ENCODE data around the gene PLAAT3. TPM values are rescaled to one million over a fixed set of nuclear protein-coding genes. Genes with fewer than 3 reads are reported as not detected.
"Not testable (repeated sequence)": the region's sequence is repeated elsewhere in the genome, so short reads cannot be mapped to it uniquely, and the experiment has no call there.

PLAAT3 gene
- total and polyA plus RNA-seq, 11 donors, result 74.9 to 191 (median 126) TPM

DNA sequence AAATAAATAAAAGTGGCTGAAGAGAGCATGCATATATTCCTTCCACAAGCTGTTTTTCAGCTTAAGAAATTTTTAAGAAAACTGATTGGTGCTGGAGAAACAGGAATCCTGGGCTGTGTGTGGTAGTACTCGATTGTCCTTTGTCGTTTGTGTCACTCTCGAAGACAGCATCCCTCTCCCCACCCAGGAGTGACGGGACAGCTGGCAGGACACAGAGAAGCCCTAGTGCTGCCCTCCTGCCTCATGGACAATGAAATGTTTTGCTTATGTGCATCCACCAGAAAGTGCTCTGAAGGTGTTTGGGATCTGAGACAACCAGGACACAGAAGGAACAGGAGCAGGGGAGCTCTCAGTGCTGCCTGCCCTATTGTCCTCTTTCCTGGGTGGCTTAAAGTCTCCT lies 64.8 kb downstream of the PLAAT3 start:
- DNase-seq, result no peak
- intact Hi-C loops (cut with DNase I), result no loop called here
- H3K36me3 ChIP-seq, result peaks cover 0 to 36% (median 3%) of the 10 kb centered on the region in 9 donors
- no peak overlapping the region for H3K27ac ChIP-seq
- 82 to 94% (median 87%) methylated on average over 4 of the region's 4 CpGs for WGBS, 4 donors
- no peak overlapping the region for H3K4me3 ChIP-seq
- no peaks in the 10 kb centered on the region for H3K9me3 ChIP-seq
- peaks cover 0 to 11% (median 0%) of the 10 kb centered on the region in 12 donors for H3K4me1 ChIP-seq
- no peak for TF ChIP-seq POLR2A (IDR thresholded peaks at IDR 0.05)
- TF ChIP-seq, protein P1, sequence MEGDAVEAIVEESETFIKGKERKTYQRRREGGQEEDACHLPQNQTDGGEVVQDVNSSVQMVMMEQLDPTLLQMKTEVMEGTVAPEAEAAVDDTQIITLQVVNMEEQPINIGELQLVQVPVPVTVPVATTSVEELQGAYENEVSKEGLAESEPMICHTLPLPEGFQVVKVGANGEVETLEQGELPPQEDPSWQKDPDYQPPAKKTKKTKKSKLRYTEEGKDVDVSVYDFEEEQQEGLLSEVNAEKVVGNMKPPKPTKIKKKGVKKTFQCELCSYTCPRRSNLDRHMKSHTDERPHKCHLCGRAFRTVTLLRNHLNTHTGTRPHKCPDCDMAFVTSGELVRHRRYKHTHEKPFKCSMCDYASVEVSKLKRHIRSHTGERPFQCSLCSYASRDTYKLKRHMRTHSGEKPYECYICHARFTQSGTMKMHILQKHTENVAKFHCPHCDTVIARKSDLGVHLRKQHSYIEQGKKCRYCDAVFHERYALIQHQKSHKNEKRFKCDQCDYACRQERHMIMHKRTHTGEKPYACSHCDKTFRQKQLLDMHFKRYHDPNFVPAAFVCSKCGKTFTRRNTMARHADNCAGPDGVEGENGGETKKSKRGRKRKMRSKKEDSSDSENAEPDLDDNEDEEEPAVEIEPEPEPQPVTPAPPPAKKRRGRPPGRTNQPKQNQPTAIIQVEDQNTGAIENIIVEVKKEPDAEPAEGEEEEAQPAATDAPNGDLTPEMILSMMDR (IDR thresholded peaks at IDR 0.05), result no peak
- no peaks in the 10 kb centered on the region for H3K27me3 ChIP-seq
- ATAC-seq, result no peak

DNA sequence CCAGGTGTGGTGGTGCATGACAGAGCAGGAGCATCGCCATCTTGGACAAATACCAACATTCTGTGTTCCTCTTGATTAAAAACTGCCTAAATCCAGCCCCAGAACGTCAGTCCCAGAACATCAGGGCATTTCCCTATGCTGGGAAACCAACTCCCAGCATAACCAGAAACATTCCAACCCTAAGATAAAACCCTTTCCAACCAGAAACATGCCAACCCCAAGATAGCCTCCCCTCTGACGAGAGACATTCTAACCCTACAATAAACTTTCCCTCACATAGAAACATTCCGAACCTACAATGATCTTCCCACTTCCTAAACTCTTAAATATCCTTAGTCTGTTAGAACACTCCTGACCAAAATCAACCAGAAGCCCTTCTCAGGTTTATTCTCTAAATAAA lies 66.1 kb downstream of the PLAAT3 start:
- peak; percentile 49 to 77 (median 64) for ATAC-seq
- TF ChIP-seq, protein P1 (IDR thresholded peaks at IDR 0.05), result no peak
- no peak for TF ChIP-seq POLR2A (IDR thresholded peaks at IDR 0.05)
- Histone ChIP-seq H3K36me3 (peaks cover 0 to 48% (median 3%) of the 10 kb centered on the region in 9 donors), H3K4me1 (peaks cover 0 to 10% (median 0%) of the 10 kb centered on the region in 12 donors), H3K9me3 (no peaks in the 10 kb centered on the region), H3K27me3 (no peaks in the 10 kb centered on the region), H3K4me3 (no peak overlapping the region), H3K27ac (peak overlapping the region in 2 of 12 donors; percentile 31 to 46)
- no peak for DNase-seq
- intact Hi-C loops (cut with DNase I), result no loop called here
- WGBS, 4 donors, result 47 to 55% (median 51%) methylated on average over 4 of the region's 4 CpGs

DNA sequence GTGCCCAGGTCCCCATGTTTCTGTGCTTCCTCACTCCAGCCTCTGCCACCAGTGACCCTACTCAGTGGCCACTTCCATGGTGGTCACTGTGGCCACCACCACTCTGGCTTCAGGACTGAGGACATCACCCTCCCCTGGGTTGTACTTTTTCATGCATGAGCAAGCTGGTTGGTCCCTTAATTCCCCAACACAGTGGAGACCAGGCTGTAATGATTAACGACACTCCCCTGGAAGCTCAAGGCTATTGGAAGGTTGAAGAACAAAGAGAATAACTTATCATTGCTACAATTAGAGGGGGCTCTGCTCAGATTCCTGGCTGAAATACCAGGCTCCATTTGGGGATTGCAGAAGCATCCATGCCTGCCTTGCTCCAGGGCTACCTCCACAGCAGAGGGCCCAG lies 67.2 kb downstream of the PLAAT3 start:
- no peak overlapping the region for H3K27ac ChIP-seq
- TF ChIP-seq, protein P1 (IDR thresholded peaks at IDR 0.05), result no peak
- no peak for TF ChIP-seq POLR2A (IDR thresholded peaks at IDR 0.05)
- H3K36me3 ChIP-seq, result peaks cover 0 to 58% (median 3%) of the 10 kb centered on the region in 9 donors
- DNase-seq (no peak), ATAC-seq (no peak)
- intact Hi-C loops (cut with DNase I), result no loop called here
- H3K27me3 ChIP-seq, result no peaks in the 10 kb centered on the region
- H3K9me3 ChIP-seq, result no peaks in the 10 kb centered on the region
- 89 to 100% (median 91%) methylated on average over 1 of the region's 1 CpG for WGBS, 4 donors
- peaks cover 0 to 13% (median 0%) of the 10 kb centered on the region in 12 donors for H3K4me1 ChIP-seq
- H3K4me3 ChIP-seq, result no peak overlapping the region

DNA sequence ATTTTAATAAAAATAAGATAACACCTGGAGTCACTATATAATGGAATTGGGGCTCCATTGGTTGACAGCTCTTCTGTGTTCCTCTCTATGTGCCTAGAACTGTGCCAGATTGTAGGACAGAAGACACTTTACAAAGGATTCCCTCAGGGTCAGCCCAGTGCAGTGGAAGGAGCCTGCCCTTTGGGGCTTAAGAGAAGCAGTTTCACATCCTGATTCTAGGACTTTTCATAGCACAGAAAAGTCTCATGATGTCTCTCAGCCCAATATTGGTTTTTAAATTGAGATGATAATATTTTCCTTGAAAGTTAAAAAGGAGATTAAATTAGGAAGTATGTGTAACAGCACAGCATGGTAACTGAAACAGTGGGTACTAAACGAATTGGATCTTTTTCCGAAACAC lies 70.5 kb downstream of the PLAAT3 start:
- H3K4me3 ChIP-seq, result no peak overlapping the region
- H3K36me3 ChIP-seq, result peaks cover 0 to 86% (median 3%) of the 10 kb centered on the region in 9 donors
- H3K27me3 ChIP-seq, result no peaks in the 10 kb centered on the region
- ATAC-seq, result no peak
- WGBS, 4 donors, result 91 to 95% (median 94%) methylated on average over 2 of the region's 2 CpGs
- peaks cover 0 to 40% (median 0%) of the 10 kb centered on the region in 12 donors for H3K4me1 ChIP-seq
- intact Hi-C loops (cut with DNase I), result no loop called here
- no peak for DNase-seq
- no peak for TF ChIP-seq POLR2A (IDR thresholded peaks at IDR 0.05)
- TF ChIP-seq, protein P1 (IDR thresholded peaks at IDR 0.05), result no peak
- H3K27ac ChIP-seq, result no peak overlapping the region
- no peaks in the 10 kb centered on the region for H3K9me3 ChIP-seq

DNA sequence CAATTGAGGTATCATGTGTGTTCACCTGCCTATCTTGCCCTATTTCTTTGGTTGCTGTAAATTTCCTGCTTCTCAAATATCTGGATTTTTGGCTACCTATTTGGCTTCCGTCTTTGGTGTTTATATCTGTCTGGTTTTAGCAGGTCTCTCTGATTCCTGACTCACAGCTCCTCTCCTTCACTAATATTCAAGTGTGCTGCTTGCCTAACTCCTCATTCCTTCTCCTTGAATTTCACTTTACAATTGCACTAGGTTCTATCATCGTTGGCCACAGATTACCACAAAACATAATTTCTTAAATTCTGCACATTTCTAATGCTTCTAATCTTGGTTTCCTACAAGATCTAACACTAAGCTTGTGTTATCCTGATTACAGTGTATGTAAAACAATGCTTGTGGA lies 71.7 kb downstream of the PLAAT3 start:
- H3K27ac ChIP-seq; DNase-seq; ATAC-seq; H3K27me3 ChIP-seq; H3K4me3 ChIP-seq; H3K9me3 ChIP-seq; intact Hi-C loops (cut with DNase I): not testable (repeated sequence)
- Histone ChIP-seq H3K36me3 (peaks cover 0 to 82% (median 3%) of the 10 kb centered on the region in 9 donors), H3K4me1 (peaks cover 7 to 52% (median 10%) of the 10 kb centered on the region in 12 donors)
- 78 to 85% (median 84%) methylated on average over 2 of the region's 2 CpGs for WGBS, 4 donors

Measured in heart left ventricle (tissue), 16 donors.